Esophagus squamous epithelium (tissue), 4 donors: ENCODE data around the gene NAA15.

ENCODE experiments used
- POLR2A ChIP-seq, 4 donors: fragments of 450-650 bp; IDR thresholded peaks; one replicate each; pipeline ENCODE4 v1.6.1; 2017; ENCODE audit warnings: antibody characterized with exemption in 4 of 4, mild to moderate bottlenecking in 4 of 4, moderate library complexity in 3 of 4
- TF ChIP-seq, protein P1 (sequence below), 6 experiments: fragments of 450-650 bp in 4 of 6; fragments of 200-600 bp in 2 of 6; sonication (generic) in 2 of 6; IDR thresholded peaks; one replicate each; pipeline ENCODE4 v1.5.1; 2016 to 2019; ENCODE audit warnings: antibody characterized with exemption in 6 of 6, mild to moderate bottlenecking in 4 of 6, moderate library complexity in 4 of 6

DNA sequence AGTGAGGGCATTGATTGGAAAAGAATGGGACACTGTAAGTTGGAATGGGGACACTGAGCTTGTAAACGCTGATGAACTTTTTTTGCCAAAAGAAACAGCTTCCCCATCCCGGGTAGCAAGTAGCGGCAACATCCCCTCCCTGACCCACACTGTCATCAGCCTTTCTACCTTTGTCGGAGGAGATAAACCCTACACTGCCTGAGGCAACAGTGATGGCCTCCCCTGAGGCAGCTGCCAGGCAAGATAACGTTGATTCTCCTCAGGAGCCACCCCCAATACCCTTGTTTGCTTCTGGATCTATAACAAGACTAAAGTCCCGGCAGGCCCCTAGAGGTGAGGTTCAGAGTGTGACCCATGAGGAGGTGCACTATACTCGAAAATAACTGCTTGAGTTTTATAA is 142.4 kb downstream of the NAA15 start:
- TF ChIP-seq, protein P1, sequence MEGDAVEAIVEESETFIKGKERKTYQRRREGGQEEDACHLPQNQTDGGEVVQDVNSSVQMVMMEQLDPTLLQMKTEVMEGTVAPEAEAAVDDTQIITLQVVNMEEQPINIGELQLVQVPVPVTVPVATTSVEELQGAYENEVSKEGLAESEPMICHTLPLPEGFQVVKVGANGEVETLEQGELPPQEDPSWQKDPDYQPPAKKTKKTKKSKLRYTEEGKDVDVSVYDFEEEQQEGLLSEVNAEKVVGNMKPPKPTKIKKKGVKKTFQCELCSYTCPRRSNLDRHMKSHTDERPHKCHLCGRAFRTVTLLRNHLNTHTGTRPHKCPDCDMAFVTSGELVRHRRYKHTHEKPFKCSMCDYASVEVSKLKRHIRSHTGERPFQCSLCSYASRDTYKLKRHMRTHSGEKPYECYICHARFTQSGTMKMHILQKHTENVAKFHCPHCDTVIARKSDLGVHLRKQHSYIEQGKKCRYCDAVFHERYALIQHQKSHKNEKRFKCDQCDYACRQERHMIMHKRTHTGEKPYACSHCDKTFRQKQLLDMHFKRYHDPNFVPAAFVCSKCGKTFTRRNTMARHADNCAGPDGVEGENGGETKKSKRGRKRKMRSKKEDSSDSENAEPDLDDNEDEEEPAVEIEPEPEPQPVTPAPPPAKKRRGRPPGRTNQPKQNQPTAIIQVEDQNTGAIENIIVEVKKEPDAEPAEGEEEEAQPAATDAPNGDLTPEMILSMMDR (IDR thresholded peaks at IDR 0.05): no peak
- TF ChIP-seq POLR2A (IDR thresholded peaks at IDR 0.05): no peak
